SK-N-SH (cell line): ENCODE data around the gene KIAA1191. TPM values are rescaled to one million over a fixed set of nuclear protein-coding genes. Genes with fewer than 3 reads are reported as not detected.

Experiments
- CTCF ChIA-PET: fragments of 300-600, 350-600 bp; formaldehyde crosslinking; extraction: SDS; loops from one replicate; lab custom pipeline; 2021; lab: Yijun Ruan, JAX
- POLR2A ChIA-PET: fragments of 350-600 bp; sonication (Branson Sonifier 250); formaldehyde crosslinking; extraction: SDS; loops from one replicate; lab custom pipeline; 2020; ENCODE audit warnings: antibody characterized with exemption, inconsistent platforms; lab: Yijun Ruan, JAX
- DNase-seq: peaks from one replicate; pipeline ENCODE4 v3.0.0; 2012
- H2AFZ ChIP-seq: fragments of 200-600 bp; sonication (generic); 2 replicates; pipeline ENCODE4 v1.8.1; 2016; ENCODE audit warnings: antibody characterized with exemption, mild to moderate bottlenecking, low read depth
- H3F3A ChIP-seq: fragments of 200-600 bp; sonication (generic); replicated peaks from 2 replicates; pipeline ENCODE3; 2016; ENCODE audit warnings: antibody characterized with exemption, mild to moderate bottlenecking; ENCODE audit not compliant: insufficient read depth
- H3K27ac ChIP-seq, 2 experiments: fragments of 200-500 bp in 1 of 2; fragments of 200-600 bp in 1 of 2; sonication (Bioruptor generic) in 1 of 2; sonication (generic), shearing (Covaris generic) in 1 of 2; 2 replicates each; pipeline versions ENCODE4 v1.5.1 to v1.6.1; 2014 to 2016; ENCODE audit warnings: low read depth in 2 of 2, inconsistent platforms in 1 of 2, low read length in 1 of 2, mild to moderate bottlenecking in 1 of 2, mixed read lengths in 1 of 2
- H3K27me3 ChIP-seq: fragments of 200-600 bp; sonication (generic), shearing (Covaris generic); 2 replicates; pipeline ENCODE4 v1.6.1; 2016; ENCODE audit warnings: mixed run types; ENCODE audit not compliant: insufficient read depth
- H3K36me3 ChIP-seq, 2 experiments: fragments of 200-500 bp in 1 of 2; fragments of 200-600 bp in 1 of 2; sonication (Bioruptor generic) in 1 of 2; sonication (generic) in 1 of 2; replicated peaks in 1 of 2; 2 replicates each; pipeline versions ENCODE3 to v1.5.1; 2014 to 2016; ENCODE audit warnings: low read length in 1 of 2, mild to moderate bottlenecking in 1 of 2; ENCODE audit not compliant: insufficient read depth in 2 of 2, control insufficient read depth in 1 of 2
- H3K4me1 ChIP-seq, 2 experiments: fragments of 200-500 bp in 1 of 2; fragments of 200-600 bp in 1 of 2; sonication (Bioruptor generic) in 1 of 2; sonication (generic), shearing (Covaris generic) in 1 of 2; 2 replicates each; pipeline versions ENCODE4 v1.5.1 to v1.6.1; 2014 to 2016; ENCODE audit warnings: low read depth in 1 of 2, low read length in 1 of 2, mixed run types in 1 of 2; ENCODE audit not compliant: insufficient read depth in 2 of 2, control insufficient read depth in 1 of 2
- H3K4me2 ChIP-seq: fragments of 200-600 bp; sonication (generic), shearing (Covaris generic); 2 replicates; pipeline ENCODE4 v1.6.1; 2017; ENCODE audit warnings: mixed run types
- H3K4me3 ChIP-seq, 2 experiments: fragments of 200-500 bp in 1 of 2; fragments of 200-600 bp in 1 of 2; sonication (Bioruptor generic) in 1 of 2; sonication (generic), shearing (Covaris generic) in 1 of 2; 2 replicates each; pipeline versions ENCODE4 v1.5.1 to v1.8.1; 2014 to 2016; ENCODE audit warnings: low read depth in 2 of 2, inconsistent platforms in 1 of 2, low read length in 1 of 2, mild to moderate bottlenecking in 1 of 2, mixed read lengths in 1 of 2, moderate library complexity in 1 of 2
- H3K79me2 ChIP-seq: fragments of 200-600 bp; sonication (generic); 2 replicates; pipeline ENCODE4 v1.8.1; 2017; ENCODE audit warnings: mild to moderate bottlenecking; ENCODE audit not compliant: insufficient read depth
- H3K9ac ChIP-seq: fragments of 200-600 bp; sonication (generic); 2 replicates; pipeline ENCODE4 v1.6.1; 2017; ENCODE audit warnings: mixed run types
- H3K9me2 ChIP-seq: fragments of 200-600 bp; sonication (generic); 2 replicates; pipeline ENCODE4 v1.6.1; 2017; ENCODE audit warnings: mixed run types
- H3K9me3 ChIP-seq: fragments of 200-600 bp; sonication (generic); 2 replicates; pipeline ENCODE4 v1.6.1; 2017; ENCODE audit warnings: mixed run types, mild to moderate bottlenecking, moderate library complexity
- H4K20me1 ChIP-seq: fragments of 200-600 bp; sonication (generic); 2 replicates; pipeline ENCODE4 v1.6.1; 2017; ENCODE audit warnings: mild to moderate bottlenecking, mixed run types; ENCODE audit not compliant: insufficient read depth
- ELF1 ChIP-seq: IDR thresholded peaks from 2 replicates; pipeline ENCODE4 v1.4.0; 2012
- EP300 ChIP-seq, 2 experiments: IDR thresholded peaks; 2 replicates each; pipeline versions ENCODE4 v1.4.0 to v1.6.1; 2012; ENCODE audit warnings: borderline replicate concordance in 1 of 2, low read depth in 1 of 2, low read length in 1 of 2
- GABPA ChIP-seq: IDR thresholded peaks from 2 replicates; pipeline ENCODE4 v1.4.0; 2012; ENCODE audit warnings: low read depth, mild to moderate bottlenecking
- JUND ChIP-seq: IDR thresholded peaks from 2 replicates; pipeline ENCODE4 v1.4.0; 2012
- MAX ChIP-seq: IDR thresholded peaks from 2 replicates; pipeline ENCODE4 v1.4.0; 2012; ENCODE audit warnings: low read depth
- PBX3 ChIP-seq: IDR thresholded peaks from 2 replicates; pipeline ENCODE4; 2012
- POLR2AphosphoS5 ChIP-seq: IDR thresholded peaks from 2 replicates; pipeline ENCODE4 v1.6.1; 2012; ENCODE audit warnings: low read depth, low read length
- RAD21 ChIP-seq: IDR thresholded peaks from 2 replicates; pipeline ENCODE4 v1.6.1; 2012; ENCODE audit warnings: mild to moderate bottlenecking, low read length
- REST ChIP-seq: IDR thresholded peaks from 2 replicates; pipeline ENCODE4 v1.6.1; 2012; ENCODE audit warnings: mild to moderate bottlenecking, low read depth, low read length, moderate library complexity
- RXRA ChIP-seq: IDR thresholded peaks from 2 replicates; pipeline ENCODE4 v1.4.0; 2012; ENCODE audit warnings: low read depth, mild to moderate bottlenecking, borderline replicate concordance
- USF1 ChIP-seq: IDR thresholded peaks from 2 replicates; pipeline ENCODE4 v1.4.0; 2012; ENCODE audit warnings: low read depth, borderline replicate concordance
- YY1 ChIP-seq: IDR thresholded peaks from 2 replicates; pipeline ENCODE4 v1.4.0; 2012; ENCODE audit warnings: low read depth, mild to moderate bottlenecking
- ZBTB33 ChIP-seq: IDR thresholded peaks from 2 replicates; pipeline ENCODE4 v1.4.0; 2012; ENCODE audit warnings: low read depth, borderline replicate concordance
- WGBS: methylation state at CpG from one replicate; pipeline ENCODE4 v1.1.6; 2017; ENCODE audit warnings: low lambda C conversion rate; 5-methylcytosine and 5-hydroxymethylcytosine counted together
- polyA plus RNA-seq, 3 experiments: library from polyadenylated mRNA; depleted of rRNA; stranded (reverse); fragments of >200 nt; gene quantifications; 2 replicates each; pipeline ENCODE4 v1.2.3, GENCODE V29; 2012

The KIAA1191 gene
- polyA plus RNA-seq, 1 of the 3 experiments (the other 2 are of a cell fraction), result 100 TPM

GRCh38 chr5:176342158-176342483 is 19.4 kb downstream of the KIAA1191 start:
- Histone ChIP-seq H3K9ac (no peak overlapping the region), H3F3A (peaks cover 11% of the 10 kb centered on the region), H3K4me2 (no peak overlapping the region), H3K4me3 (no peak overlapping the region), H3K36me3 (peaks cover 19 to 31% of the 10 kb centered on the region in 2 experiments), H3K9me3 (no peaks in the 10 kb centered on the region), H3K27ac (no peak overlapping the region), H3K79me2 (no peaks in the 10 kb centered on the region), H3K9me2 (no peaks in the 10 kb centered on the region), H2AFZ (no peak overlapping the region), H4K20me1 (no peaks in the 10 kb centered on the region), H3K27me3 (no peaks in the 10 kb centered on the region), H3K4me1 (no peaks in the 10 kb centered on the region)
- TF ChIP-seq POLR2AphosphoS5 (no peak), USF1 (no peak), JUND (no peak), PBX3 (no peak), RAD21 (no peak), EP300 (IDR thresholded peaks at IDR 0.05; ENCODE audit: borderline replicate concordance in 1 of 2, low read depth in 1 of 2, low read length in 1 of 2) (no peak)
- no peak for DNase-seq
- POLR2A ChIA-PET, result no interaction called here
- CTCF ChIA-PET, result no interaction called here
- 90% methylated on average over 1 of the region's 1 CpG for WGBS

- Histone ChIP-seq H3K9me3 (no peaks in the 10 kb centered on the region), H3F3A (peaks cover 8% of the 10 kb centered on the region), H3K4me3 (no peak overlapping the region), H3K9ac (no peak overlapping the region), H3K4me1 (no peaks in the 10 kb centered on the region), H3K36me3 (peaks cover 20 to 32% of the 10 kb centered on the region in 2 experiments), H4K20me1 (no peaks in the 10 kb centered on the region), H3K4me2 (no peak overlapping the region), H3K79me2 (no peaks in the 10 kb centered on the region), H3K9me2 (no peaks in the 10 kb centered on the region), H3K27ac (no peak overlapping the region), H2AFZ (no peak overlapping the region), H3K27me3 (no peaks in the 10 kb centered on the region)
- no peak for DNase-seq
- TF ChIP-seq RXRA (no peak), ELF1 (no peak), REST (no peak), GABPA (no peak), EP300 (IDR thresholded peaks at IDR 0.05; ENCODE audit: borderline replicate concordance in 1 of 2, low read depth in 1 of 2, low read length in 1 of 2) (no peak), YY1 (no peak), RAD21 (no peak), ZBTB33 (no peak), MAX (no peak)
- CTCF ChIA-PET, result no interaction called here
- 74% methylated on average over 2 of the region's 2 CpGs for WGBS
- POLR2A ChIA-PET, result no interaction called here
These were observed 20.0 kb downstream of the KIAA1191 start for GRCh38 chr5:176341325-176342157.
